Dermis microvascular lymphatic vessel endothelial cell (primary cell): ENCODE data around the gene AUTS2. TPM values are rescaled to one million over a fixed set of nuclear protein-coding genes. Genes with fewer than 3 reads are reported as not detected.

Experiments used
- DNase-seq, 2 donors: peaks; one replicate each; pipeline versions ENCODE4 v3.0.0 to v3.0.0-alpha.2; 2010; ENCODE audit warnings: low read depth in 2 of 2
- total RNA-seq: library from RNA; depleted of rRNA; stranded (reverse); fragments of >200 nt; gene quantifications from 2 replicates; pipeline ENCODE4 v1.2.1, GENCODE V29; 2014

The AUTS2 gene
- total RNA-seq, 1 donor from 2014 or later: 0.51 TPM

DNA sequence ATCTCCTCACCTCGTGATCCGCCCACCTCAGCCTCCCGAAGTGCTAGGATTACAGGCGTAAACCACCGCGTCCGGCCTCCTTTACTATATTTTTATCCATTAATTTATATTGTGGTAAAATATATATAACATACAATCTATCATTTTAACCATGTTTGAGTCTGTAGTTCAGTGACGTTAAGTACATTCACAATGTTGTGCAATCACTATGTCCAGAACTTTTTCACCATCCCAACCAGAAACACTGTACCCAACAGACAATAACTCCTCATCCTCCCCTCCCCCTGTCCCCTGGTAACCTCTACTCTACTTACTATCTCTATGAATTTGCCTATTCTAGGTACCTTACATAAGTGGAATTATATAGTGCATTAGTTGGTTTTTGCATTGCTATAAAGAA lies 1236.1 kb downstream of the AUTS2 start:
- DNase-seq: no peak

DNA sequence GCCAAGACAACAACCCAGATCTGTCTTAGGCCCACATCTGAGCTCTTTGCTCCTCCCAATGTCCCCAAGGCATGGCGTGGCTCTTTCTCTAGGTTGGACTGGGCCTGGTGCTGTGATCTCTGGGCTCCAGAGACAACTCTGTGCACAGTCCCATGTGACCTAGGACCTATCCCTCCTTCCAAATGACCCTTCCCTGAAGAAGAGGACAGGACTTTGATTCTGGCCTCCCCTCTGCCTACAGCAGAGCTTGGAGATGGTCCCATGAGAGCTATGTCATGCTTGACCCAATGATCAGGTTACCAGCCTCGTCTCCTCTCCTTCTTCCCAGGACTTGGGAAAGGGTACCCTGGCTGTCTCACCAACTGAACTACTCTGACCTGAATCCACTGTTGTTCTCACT lies 1237.4 kb downstream of the AUTS2 start:
- no peak for DNase-seq

DNA sequence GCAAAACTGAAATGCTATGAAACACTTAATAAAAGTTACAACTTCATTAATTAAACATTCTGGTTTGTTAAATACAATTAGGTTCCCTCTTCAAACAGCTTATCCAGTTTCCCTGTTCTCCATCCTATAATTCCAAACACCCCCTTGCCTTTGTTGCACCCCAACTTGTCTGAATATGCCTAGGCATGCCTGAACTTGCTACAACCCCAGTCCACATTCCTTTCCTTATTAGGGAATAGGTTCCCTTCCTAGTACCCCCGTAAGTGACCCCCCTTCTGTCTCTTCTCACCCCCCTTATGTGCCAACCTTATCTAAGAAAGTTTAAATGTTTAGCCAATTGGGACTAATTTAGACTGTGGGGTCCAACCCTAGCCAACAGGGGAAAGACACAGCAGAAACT lies 1238.0 kb downstream of the AUTS2 start:
- DNase-seq: no peak

DNA sequence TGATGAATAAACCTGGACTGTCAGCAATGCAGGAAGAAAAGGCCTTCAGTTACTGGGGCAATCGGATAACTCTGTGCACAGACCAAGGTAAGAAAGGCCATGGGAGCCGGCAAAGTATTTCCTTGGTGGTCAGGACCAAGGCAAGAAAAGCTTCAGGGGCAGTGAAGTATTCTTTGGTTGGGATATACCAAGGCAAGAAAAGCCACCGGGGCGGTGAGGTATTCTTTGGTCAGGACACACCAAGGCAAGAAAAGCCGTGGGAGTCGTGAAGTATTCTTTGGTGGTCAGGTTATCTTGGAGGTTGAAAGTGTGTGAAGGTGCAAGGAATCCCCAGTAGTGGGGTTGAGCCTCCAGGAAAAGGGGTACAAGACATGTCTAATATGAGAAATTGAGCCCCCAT lies 1238.7 kb downstream of the AUTS2 start:
- DNase-seq: no peak

DNA sequence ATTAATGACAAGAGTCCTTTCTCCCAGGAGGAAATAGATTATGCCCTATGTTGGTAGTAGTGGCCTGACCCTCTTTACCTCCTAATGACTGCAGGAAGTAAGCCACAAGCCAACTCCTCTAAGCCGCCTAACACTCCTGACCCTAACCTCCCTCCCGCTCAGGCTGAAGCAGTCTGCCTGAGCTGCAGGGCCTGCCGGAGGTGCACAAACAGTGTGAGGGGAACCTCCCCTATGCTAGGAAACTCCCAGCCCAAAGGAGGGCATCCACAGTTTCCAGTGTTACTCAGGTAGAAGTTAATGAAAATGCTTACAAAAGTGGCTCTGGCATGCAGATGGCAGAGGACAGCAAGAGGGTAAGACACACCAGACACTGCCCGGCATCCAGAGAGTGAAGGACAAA lies 1239.3 kb downstream of the AUTS2 start:
- no peak for DNase-seq

DNA sequence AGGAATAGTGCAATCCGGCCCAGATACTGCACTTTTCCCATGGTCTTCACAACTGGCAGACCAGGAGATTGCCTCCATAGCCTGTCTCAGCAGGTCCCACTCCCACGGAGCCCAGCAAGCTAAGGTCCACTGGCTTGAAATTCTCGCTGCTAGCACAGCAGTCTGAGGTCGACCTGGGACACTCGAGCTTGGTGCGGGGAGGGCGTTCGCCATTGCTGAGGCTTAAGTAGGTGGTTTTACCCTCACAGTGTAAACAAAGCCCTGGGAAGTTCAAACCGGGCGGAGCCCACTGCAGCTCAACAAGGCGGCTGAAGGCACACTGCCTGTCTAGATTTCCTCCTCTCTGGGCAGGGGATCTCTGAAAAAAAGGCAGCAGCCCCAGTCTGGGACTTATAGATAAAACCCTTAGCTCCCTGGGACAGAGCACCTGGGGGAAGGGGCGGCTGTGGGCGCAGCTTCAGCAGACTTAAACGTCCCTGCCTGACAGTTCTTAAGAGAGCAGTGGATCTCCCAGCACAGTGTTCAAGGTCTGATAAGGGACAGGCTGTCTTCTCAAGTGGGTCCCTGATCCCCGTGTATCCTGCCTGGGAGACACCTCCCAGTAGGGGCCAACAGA lies 1240.1 kb downstream of the AUTS2 start:
- DNase-seq: no peak
